Vagina (tissue), 2 donors: ENCODE results near the gene IVD. TPM values are rescaled to one million over a fixed set of nuclear protein-coding genes. Genes with fewer than 3 reads are reported as not detected.

Experiments used
- DNase-seq, 2 donors: peaks; one replicate each; pipeline ENCODE4 v3.0.0-alpha.2; 2017; ENCODE audit errors: extremely low spot score in 2 of 2
- H3K27ac ChIP-seq: fragments of 200-600 bp; sonication (generic); one replicate; pipeline ENCODE4 v1.5.1; 2019
- H3K27me3 ChIP-seq: fragments of 200-600 bp; sonication (generic); one replicate; pipeline ENCODE4 v1.5.1; 2019
- H3K36me3 ChIP-seq, 2 donors: fragments of 200-600 bp; sonication (generic); one replicate each; pipeline ENCODE4 v1.5.1; 2017 to 2019
- H3K4me1 ChIP-seq: fragments of 200-600 bp; sonication (generic); one replicate; pipeline ENCODE4 v1.5.1; 2019
- H3K4me3 ChIP-seq, 2 donors: fragments of 200-600 bp; sonication (generic); 1 replicate in 1 of 2; 2 replicates in 1 of 2; pipeline ENCODE4 v1.5.1; 2016 to 2019
- H3K9me3 ChIP-seq: fragments of 200-600 bp; sonication (generic); one replicate; pipeline ENCODE4 v1.5.1; 2019
- POLR2A ChIP-seq, 2 donors: fragments of 450-650 bp; IDR thresholded peaks; one replicate each; pipeline ENCODE4 v1.6.1; 2017; ENCODE audit warnings: antibody characterized with exemption in 2 of 2, mild to moderate bottlenecking in 2 of 2, moderate library complexity in 2 of 2
- POLR2AphosphoS5 ChIP-seq, 2 donors: sonication (generic); formaldehyde crosslinking; IDR thresholded peaks; one replicate each; pipeline ENCODE4 v1.9.0; 2017; ENCODE audit warnings: antibody characterized with exemption in 2 of 2, mild to moderate bottlenecking in 2 of 2, low read depth in 1 of 2; ENCODE audit not compliant: insufficient read depth in 1 of 2
- intact Hi-C: fragments of 100-400 bp; cut with DNase I; formaldehyde crosslinking; loops from one replicate; pipeline ENCODE4 v1.15.1; 2023
- total RNA-seq: library from RNA; depleted of rRNA; stranded (reverse); fragments of >200 nt; gene quantifications from one replicate; pipeline ENCODE4 v1.2.3, GENCODE V29; 2016
- TF ChIP-seq, protein P1 (sequence below), 3 experiments: fragments of 450-650 bp in 2 of 3; fragments of 200-600 bp in 1 of 3; sonication (generic) in 1 of 3; IDR thresholded peaks; one replicate each; pipeline ENCODE4 v1.5.1; 2017 to 2019; ENCODE audit warnings: antibody characterized with exemption in 3 of 3, mild to moderate bottlenecking in 2 of 3, moderate library complexity in 2 of 3

The IVD gene
- total RNA-seq, 1 donor from 2014 or later, result 30.4 TPM

GRCh38 chr15:40466426-40467260, 61.0 kb downstream of the IVD start:
- TF ChIP-seq, protein P1, sequence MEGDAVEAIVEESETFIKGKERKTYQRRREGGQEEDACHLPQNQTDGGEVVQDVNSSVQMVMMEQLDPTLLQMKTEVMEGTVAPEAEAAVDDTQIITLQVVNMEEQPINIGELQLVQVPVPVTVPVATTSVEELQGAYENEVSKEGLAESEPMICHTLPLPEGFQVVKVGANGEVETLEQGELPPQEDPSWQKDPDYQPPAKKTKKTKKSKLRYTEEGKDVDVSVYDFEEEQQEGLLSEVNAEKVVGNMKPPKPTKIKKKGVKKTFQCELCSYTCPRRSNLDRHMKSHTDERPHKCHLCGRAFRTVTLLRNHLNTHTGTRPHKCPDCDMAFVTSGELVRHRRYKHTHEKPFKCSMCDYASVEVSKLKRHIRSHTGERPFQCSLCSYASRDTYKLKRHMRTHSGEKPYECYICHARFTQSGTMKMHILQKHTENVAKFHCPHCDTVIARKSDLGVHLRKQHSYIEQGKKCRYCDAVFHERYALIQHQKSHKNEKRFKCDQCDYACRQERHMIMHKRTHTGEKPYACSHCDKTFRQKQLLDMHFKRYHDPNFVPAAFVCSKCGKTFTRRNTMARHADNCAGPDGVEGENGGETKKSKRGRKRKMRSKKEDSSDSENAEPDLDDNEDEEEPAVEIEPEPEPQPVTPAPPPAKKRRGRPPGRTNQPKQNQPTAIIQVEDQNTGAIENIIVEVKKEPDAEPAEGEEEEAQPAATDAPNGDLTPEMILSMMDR (IDR thresholded peaks at IDR 0.05), result no peak
- no peak for TF ChIP-seq POLR2A (IDR thresholded peaks at IDR 0.05)
- TF ChIP-seq POLR2AphosphoS5 (IDR thresholded peaks at IDR 0.05; ENCODE audit: insufficient read depth in 1 of 2, low read depth in 1 of 2), result no peak
- intact Hi-C loops, result no loop called here
- Histone ChIP-seq H3K27ac (no peak overlapping the region), H3K4me1 (peaks cover 21% of the 10 kb centered on the region), H3K36me3 (peaks cover 0 to 38% of the 10 kb centered on the region in 2 donors), H3K9me3 (no peaks in the 10 kb centered on the region), H3K4me3 (no peak overlapping the region), H3K27me3 (no peaks in the 10 kb centered on the region)
- DNase-seq, result no peak

- Histone ChIP-seq H3K27me3 (no peaks in the 10 kb centered on the region), H3K36me3 (peaks cover 0 to 32% of the 10 kb centered on the region in 2 donors), H3K9me3 (no peaks in the 10 kb centered on the region), H3K4me1 (peaks cover 27% of the 10 kb centered on the region), H3K27ac (no peak overlapping the region), H3K4me3 (no peak overlapping the region)
- DNase-seq, result no peak
- no peak for TF ChIP-seq POLR2AphosphoS5 (IDR thresholded peaks at IDR 0.05; ENCODE audit: insufficient read depth in 1 of 2, low read depth in 1 of 2)
- TF ChIP-seq, protein P1 (IDR thresholded peaks at IDR 0.05), result no peak
- no peak for TF ChIP-seq POLR2A (IDR thresholded peaks at IDR 0.05)
- intact Hi-C loops, result no loop called here
These were observed 61.6 kb downstream of the IVD start for GRCh38 chr15:40467261-40467615.

GRCh38 chr15:40468898-40469331, 63.3 kb downstream of the IVD start:
- no peak overlapping the region for H3K27ac ChIP-seq
- peaks cover 0 to 15% of the 10 kb centered on the region in 2 donors for H3K36me3 ChIP-seq
- TF ChIP-seq POLR2AphosphoS5 (IDR thresholded peaks at IDR 0.05; ENCODE audit: insufficient read depth in 1 of 2, low read depth in 1 of 2) (no peak), POLR2A (IDR thresholded peaks at IDR 0.05) (no peak)
- TF ChIP-seq, protein P1 (IDR thresholded peaks at IDR 0.05), result no peak
- no peaks in the 10 kb centered on the region for H3K27me3 ChIP-seq
- peaks cover 34% of the 10 kb centered on the region for H3K4me1 ChIP-seq
- intact Hi-C loops, result no loop called here
- no peaks in the 10 kb centered on the region for H3K9me3 ChIP-seq
- DNase-seq, result no peak
- no peak overlapping the region for H3K4me3 ChIP-seq

DNA sequence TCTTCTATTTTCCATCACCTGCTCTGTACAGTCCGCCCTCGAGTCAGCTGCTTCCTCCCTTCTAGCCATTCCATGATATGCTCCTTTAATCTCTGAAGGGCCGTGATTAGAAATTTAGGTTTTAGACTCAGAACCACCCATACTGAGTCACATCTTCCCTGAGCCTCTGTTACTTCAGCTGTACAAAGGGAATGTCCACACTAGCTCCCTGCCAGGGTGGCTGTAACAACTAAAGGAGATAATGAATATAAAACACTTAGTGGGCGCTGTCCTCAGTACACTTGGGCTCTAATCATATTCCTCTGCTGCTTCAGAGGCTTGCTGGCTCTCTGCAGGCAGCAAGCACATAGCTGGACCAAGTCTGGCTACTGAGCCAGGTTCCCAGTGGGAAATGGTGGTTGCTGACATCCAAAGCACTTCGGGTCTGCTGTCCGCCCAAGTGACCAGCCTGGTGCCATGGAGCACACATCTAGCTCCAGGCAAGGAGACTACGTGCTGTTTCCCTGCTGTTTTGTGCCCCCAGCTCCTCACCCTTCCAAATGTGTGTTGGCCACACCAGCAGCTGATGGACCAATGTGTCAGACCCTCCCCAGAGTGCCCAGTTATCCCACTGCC, 64.3 kb downstream of the IVD start:
- Histone ChIP-seq H3K9me3 (no peaks in the 10 kb centered on the region), H3K4me3 (peak overlapping the region in 1 of 2 donors; percentile 88), H3K27me3 (no peaks in the 10 kb centered on the region), H3K36me3 (peaks cover 0 to 11% of the 10 kb centered on the region in 2 donors), H3K4me1 (peaks cover 34% of the 10 kb centered on the region), H3K27ac (peak overlapping the region; percentile 89)
- no peak for DNase-seq
- intact Hi-C loops, result no loop called here
- TF ChIP-seq POLR2AphosphoS5 (IDR thresholded peaks at IDR 0.05; ENCODE audit: insufficient read depth in 1 of 2, low read depth in 1 of 2), result no peak
- TF ChIP-seq POLR2A (IDR thresholded peaks at IDR 0.05), result no peak
- TF ChIP-seq, protein P1 (IDR thresholded peaks at IDR 0.05), result no peak
